ENCODE results near the gene AGTRAP.

AGTRAP gene

GRCh38 chr1:11796036-11796828 lies 60.3 kb downstream of the AGTRAP start:
- no peak for DNase-seq (ENCODE audit: low read depth)
- TF ChIP-seq, protein P1, sequence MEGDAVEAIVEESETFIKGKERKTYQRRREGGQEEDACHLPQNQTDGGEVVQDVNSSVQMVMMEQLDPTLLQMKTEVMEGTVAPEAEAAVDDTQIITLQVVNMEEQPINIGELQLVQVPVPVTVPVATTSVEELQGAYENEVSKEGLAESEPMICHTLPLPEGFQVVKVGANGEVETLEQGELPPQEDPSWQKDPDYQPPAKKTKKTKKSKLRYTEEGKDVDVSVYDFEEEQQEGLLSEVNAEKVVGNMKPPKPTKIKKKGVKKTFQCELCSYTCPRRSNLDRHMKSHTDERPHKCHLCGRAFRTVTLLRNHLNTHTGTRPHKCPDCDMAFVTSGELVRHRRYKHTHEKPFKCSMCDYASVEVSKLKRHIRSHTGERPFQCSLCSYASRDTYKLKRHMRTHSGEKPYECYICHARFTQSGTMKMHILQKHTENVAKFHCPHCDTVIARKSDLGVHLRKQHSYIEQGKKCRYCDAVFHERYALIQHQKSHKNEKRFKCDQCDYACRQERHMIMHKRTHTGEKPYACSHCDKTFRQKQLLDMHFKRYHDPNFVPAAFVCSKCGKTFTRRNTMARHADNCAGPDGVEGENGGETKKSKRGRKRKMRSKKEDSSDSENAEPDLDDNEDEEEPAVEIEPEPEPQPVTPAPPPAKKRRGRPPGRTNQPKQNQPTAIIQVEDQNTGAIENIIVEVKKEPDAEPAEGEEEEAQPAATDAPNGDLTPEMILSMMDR (IDR thresholded peaks at IDR 0.05; ENCODE audit: control insufficient read depth, insufficient read depth, low read depth, low read length, missing control alignments): no peak
- no peak overlapping the region for H3K4me3 ChIP-seq (ENCODE audit: control insufficient read depth, low read depth, low read length)

- no peak overlapping the region for H3K4me3 ChIP-seq (ENCODE audit: control insufficient read depth, low read depth, low read length)
- TF ChIP-seq, protein P1 (IDR thresholded peaks at IDR 0.05; ENCODE audit: control insufficient read depth, insufficient read depth, low read depth, low read length, missing control alignments): no peak
- no peak for DNase-seq (ENCODE audit: low read depth)
Measured at GRCh38 chr1:11797525-11798216, 61.7 kb downstream of the AGTRAP start.

GRCh38 chr1:11799099-11799498 lies 63.2 kb downstream of the AGTRAP start:
- no peak for DNase-seq (ENCODE audit: low read depth)
- TF ChIP-seq, protein P1 (IDR thresholded peaks at IDR 0.05; ENCODE audit: control insufficient read depth, insufficient read depth, low read depth, low read length, missing control alignments): no peak
- H3K4me3 ChIP-seq (ENCODE audit: control insufficient read depth, low read depth, low read length): no peak overlapping the region

GRCh38 chr1:11799896-11800295 lies 64.0 kb downstream of the AGTRAP start:
- DNase-seq (ENCODE audit: low read depth): no peak
- TF ChIP-seq, protein P1 (IDR thresholded peaks at IDR 0.05; ENCODE audit: control insufficient read depth, insufficient read depth, low read depth, low read length, missing control alignments): no peak
- H3K4me3 ChIP-seq (ENCODE audit: control insufficient read depth, low read depth, low read length): no peak overlapping the region

- no peak for DNase-seq (ENCODE audit: low read depth)
- no peak overlapping the region for H3K4me3 ChIP-seq (ENCODE audit: control insufficient read depth, low read depth, low read length)
- TF ChIP-seq, protein P1 (IDR thresholded peaks at IDR 0.05; ENCODE audit: control insufficient read depth, insufficient read depth, low read depth, low read length, missing control alignments): no peak
Measured at GRCh38 chr1:11800391-11800755, 64.4 kb downstream of the AGTRAP start.

Data from AG09309 (cell line).